ENCODE measurements around the gene IER3IP1.
"Not testable (repeated sequence)": the region's sequence is repeated elsewhere in the genome, so short reads cannot be mapped to it uniquely, and the experiment has no call there.

The IER3IP1 gene

GRCh38 chr18:47158404-47158803 lies 17.8 kb downstream of the IER3IP1 start:
- DNase-seq = not testable (repeated sequence)

- DNase-seq = no peak
These were observed 24.7 kb downstream of the IER3IP1 start for GRCh38 chr18:47151439-47151838.

- DNase-seq = peak; percentile 32
These were observed 25.3 kb downstream of the IER3IP1 start for GRCh38 chr18:47150824-47151366.

GRCh38 chr18:47150029-47150823 lies 25.9 kb downstream of the IER3IP1 start, which contains the start of gene HDHD2:
TSS of gene HDHD2 (minus strand) at chr18:47150500. CDS start at chr18:47136439, 14,061 bp downstream.
- peak; percentile 90 for DNase-seq

- no peak for DNase-seq
These were observed 26.6 kb downstream of the IER3IP1 start for GRCh38 chr18:47149457-47150028.

GRCh38 chr18:47146206-47146605 lies 30.0 kb downstream of the IER3IP1 start:
- no peak for DNase-seq

- DNase-seq = no peak
These were observed 32.2 kb downstream of the IER3IP1 start for GRCh38 chr18:47143899-47144485.

GRCh38 chr18:47143153-47143552 lies 33.0 kb downstream of the IER3IP1 start:
- DNase-seq = no peak

GRCh38 chr18:47141289-47141688 lies 34.9 kb downstream of the IER3IP1 start:
- no peak for DNase-seq

- no peak for DNase-seq
These were observed 55.0 kb downstream of the IER3IP1 start for GRCh38 chr18:47121146-47121545.

- DNase-seq = no peak
These were observed 55.7 kb downstream of the IER3IP1 start for GRCh38 chr18:47120428-47120827.

GRCh38 chr18:47118981-47119380 lies 57.2 kb downstream of the IER3IP1 start:
- DNase-seq = no peak

GRCh38 chr18:47115205-47115604 lies 61.0 kb downstream of the IER3IP1 start:
- no peak for DNase-seq

GRCh38 chr18:47113796-47114540 lies 62.2 kb downstream of the IER3IP1 start:
- DNase-seq = no peak

GRCh38 chr18:47110492-47111274 lies 65.5 kb downstream of the IER3IP1 start:
- no peak for DNase-seq

- DNase-seq = no peak
These were observed 66.4 kb downstream of the IER3IP1 start for GRCh38 chr18:47109720-47110119.

GRCh38 chr18:47108998-47109405 lies 67.2 kb downstream of the IER3IP1 start:
- no peak for DNase-seq

GRCh38 chr18:47108373-47108772 lies 67.8 kb downstream of the IER3IP1 start:
- DNase-seq = no peak
